K562 (cell line): Measurements from ENCODE around the gene NTRK3. TPM values are rescaled to one million over a fixed set of nuclear protein-coding genes. Genes with fewer than 3 reads are reported as not detected.

Experiments
- ATAC-seq: fragments of 200-7000 bp; cut with Tn5 transposase; 3 replicates; pipeline ENCODE4 v1.9.1; 2020; ENCODE audit warnings: moderate library complexity
- BruUV-seq: library from RNA; stranded (reverse); fragments of 400-500 nt; replicated peaks from 2 replicates; lab custom pipeline; 2021; lab: Mats Ljungman, UMichigan
- CTCF ChIA-PET: fragments of 300-600 bp; formaldehyde crosslinking; extraction: SDS; loops from one replicate; lab custom pipeline; 2021; ENCODE audit warnings: low intra/inter-chr PET ratio; lab: Yijun Ruan, JAX
- POLR2A ChIA-PET: fragments of 300-600, 350-650 bp; sonication (Branson Sonifier 250); formaldehyde crosslinking; extraction: SDS; loops from one replicate; lab custom pipeline; 2021; ENCODE audit warnings: antibody characterized with exemption, inconsistent platforms; lab: Yijun Ruan, JAX
- DNase-seq, 4 experiments: peaks; one replicate each; pipeline versions ENCODE4 v3.0.0 to v3.0.0-alpha.2; 2011 to 2018; ENCODE audit warnings: low spot score in 3 of 4, mixed read lengths in 3 of 4; ENCODE audit errors: extremely low read depth in 1 of 4
- FAIRE-seq: peaks from 2 replicates; lab custom pipeline; 2011; peaks lifted over from hg19 to GRCh38; lab: Jason Lieb, UNC
- H2AFZ ChIP-seq: 2 replicates; pipeline ENCODE4 v1.6.0; 2011; ENCODE audit warnings: low read depth, low read length, control low read depth, inconsistent platforms
- H3K27ac ChIP-seq: fragments of 200-600 bp; 3 replicates; pipeline ENCODE4 v1.8.0; 2011; ENCODE audit warnings: low read depth, mild to moderate bottlenecking, control low read depth, inconsistent platforms, low read length, moderate library complexity, mixed read lengths; ENCODE audit errors: extremely low read depth
- H3K27me3 ChIP-seq, 2 experiments: fragments of 300-600 bp in 1 of 2; 2 replicates in 1 of 2; 3 replicates in 1 of 2; pipeline versions ENCODE4 v1.6.0 to v1.8.0; 2011; ENCODE audit warnings: inconsistent platforms in 2 of 2, low read length in 2 of 2, mild to moderate bottlenecking in 1 of 2, mixed read lengths in 1 of 2, moderate library complexity in 1 of 2; ENCODE audit not compliant: control insufficient read depth in 2 of 2, insufficient read depth in 2 of 2
- H3K36me3 ChIP-seq: fragments of 300-600 bp; 3 replicates; pipeline ENCODE4 v1.8.0; 2011; ENCODE audit warnings: mild to moderate bottlenecking, low read length, inconsistent platforms; ENCODE audit not compliant: control insufficient read depth, insufficient read depth
- H3K4me1 ChIP-seq, 2 experiments: fragments of 200-600 bp in 1 of 2; replicated peaks in 1 of 2; 2 replicates in 1 of 2; 3 replicates in 1 of 2; pipeline versions ENCODE4 v1.5.1 to v1.8.0; 2011; ENCODE audit warnings: inconsistent platforms in 2 of 2, low read length in 2 of 2, mild to moderate bottlenecking in 1 of 2, mixed read lengths in 1 of 2, moderate library complexity in 1 of 2; ENCODE audit not compliant: control insufficient read depth in 2 of 2, insufficient read depth in 2 of 2
- H3K4me2 ChIP-seq: 2 replicates; pipeline ENCODE4 v1.6.1; 2011; ENCODE audit warnings: low read length, control low read depth, inconsistent platforms, mixed read lengths; ENCODE audit not compliant: insufficient read depth
- H3K4me3 ChIP-seq: fragments of 200-600 bp; sonication (generic), shearing (Covaris generic); 2 replicates; pipeline ENCODE4 v1.5.1; 2016; ENCODE audit warnings: control low read depth, inconsistent platforms
- H3K79me2 ChIP-seq: fragments of 200-600 bp; 3 replicates; pipeline ENCODE4 v1.8.0; 2011; ENCODE audit warnings: low read length, inconsistent platforms; ENCODE audit not compliant: control insufficient read depth, insufficient read depth
- H3K9ac ChIP-seq, 2 experiments: 2 replicates each; pipeline versions ENCODE4 v1.6.0 to v1.6.1; 2011; ENCODE audit warnings: low read depth in 2 of 2, low read length in 2 of 2, control low read depth in 1 of 2, inconsistent platforms in 1 of 2, mild to moderate bottlenecking in 1 of 2, mixed read lengths in 1 of 2; ENCODE audit not compliant: insufficient read depth in 1 of 2
- H3K9me1 ChIP-seq: one replicate; pipeline ENCODE4 v1.6.0; 2011; ENCODE audit warnings: inconsistent platforms, mild to moderate bottlenecking, low read length, moderate library complexity; ENCODE audit not compliant: control insufficient read depth, insufficient read depth
- H3K9me3 ChIP-seq: replicated peaks from 2 replicates; pipeline ENCODE4 v1.5.1; 2011; ENCODE audit warnings: low read depth, low read length, inconsistent platforms; ENCODE audit not compliant: control insufficient read depth, insufficient read depth
- H4K20me1 ChIP-seq: replicated peaks from 2 replicates; pipeline ENCODE4 v1.6.1; 2011; ENCODE audit warnings: low read length, inconsistent platforms, mixed read lengths; ENCODE audit not compliant: control insufficient read depth, insufficient read depth
- GABPB1 ChIP-seq: sonication (generic); formaldehyde crosslinking; IDR thresholded peaks from 2 replicates; pipeline ENCODE4 v1.8.0; 2022; ENCODE audit warnings: mild to moderate bottlenecking, missing genetic modification reagents
- IRF1 ChIP-seq: sonication (generic); formaldehyde crosslinking; IDR thresholded peaks from 2 replicates; pipeline ENCODE4 v1.8.0; 2022; ENCODE audit warnings: missing genetic modification reagents, mild to moderate bottlenecking, borderline replicate concordance
- JUNB ChIP-seq: fragments of 450-650 bp; formaldehyde crosslinking; conservative IDR thresholded peaks from 2 replicates; pipeline ENCODE4 v1.4.0; 2020; ENCODE audit warnings: mild to moderate bottlenecking
- KDM1A ChIP-seq, 2 experiments: fragments of 450-650 bp; IDR thresholded peaks; 2 replicates each; pipeline ENCODE4 v1.6.1; 2016; ENCODE audit warnings: mild to moderate bottlenecking in 2 of 2
- MAZ ChIP-seq, 2 experiments: fragments of 450-650 bp in 1 of 2; sonication (generic) in 1 of 2; formaldehyde crosslinking; IDR thresholded peaks in 1 of 2; conservative IDR thresholded peaks in 1 of 2; 2 replicates each; pipeline versions ENCODE4 v1.4.0 to v1.5.0; 2020; ENCODE audit warnings: mild to moderate bottlenecking in 1 of 2, missing genetic modification reagents in 1 of 2
- PHTF2 ChIP-seq: fragments of 250-450 bp; sonication (Bioruptor Pico); IDR thresholded peaks from 2 replicates; pipeline ENCODE4 v1.5.0; 2021; ENCODE audit warnings: mild to moderate bottlenecking
- PYGO2 ChIP-seq: fragments of 450-650 bp; IDR thresholded peaks from 2 replicates; pipeline ENCODE4 v1.6.1; 2016; ENCODE audit warnings: mild to moderate bottlenecking, missing genetic modification characterization, moderate library complexity, missing compliant biosample characterization
- SMAD3 ChIP-seq: fragments of 450-650 bp; formaldehyde crosslinking; conservative IDR thresholded peaks from 2 replicates; pipeline ENCODE4 v1.4.0; 2020; ENCODE audit warnings: mild to moderate bottlenecking
- THAP12 ChIP-seq: fragments of 250-450 bp; sonication (Bioruptor Pico); IDR thresholded peaks from 2 replicates; pipeline ENCODE4 v1.9.0; 2021; ENCODE audit warnings: mild to moderate bottlenecking, inconsistent platforms
- USF2 ChIP-seq: sonication (generic); formaldehyde crosslinking; IDR thresholded peaks from 2 replicates; pipeline ENCODE4 v1.5.0; 2020; ENCODE audit warnings: missing genetic modification reagents
- ZBTB7A ChIP-seq: IDR thresholded peaks from 2 replicates; pipeline ENCODE4 v1.6.1; 2011; ENCODE audit warnings: low read depth, mild to moderate bottlenecking, low read length, moderate library complexity, borderline replicate concordance; ENCODE audit not compliant: control insufficient read depth
- ZKSCAN3 ChIP-seq: fragments of 250-450 bp; sonication (Bioruptor Pico); IDR thresholded peaks from 2 replicates; pipeline ENCODE4 v1.4.0; 2020
- ZNF124 ChIP-seq: sonication (generic); formaldehyde crosslinking; IDR thresholded peaks from 2 replicates; pipeline ENCODE4 v1.8.1; 2022; ENCODE audit warnings: missing genetic modification reagents
- ZNF253 ChIP-seq: fragments of 250-450 bp; sonication (Bioruptor Pico); conservative IDR thresholded peaks from 2 replicates; pipeline ENCODE4 v1.6.1; 2021; ENCODE audit warnings: mild to moderate bottlenecking
- WGBS: fragments of 100-300 bp; shearing (Covaris generic); methylation state at CpG from one replicate; pipeline ENCODE4 v1.1.6; 2016; ENCODE audit warnings: low coverage, mixed read lengths; ENCODE audit not compliant: insufficient coverage; ENCODE audit errors: missing lambda C conversion rate; 5-methylcytosine and 5-hydroxymethylcytosine counted together
- in situ Hi-C: fragments of 300-500 bp; cut with MboI; formaldehyde crosslinking; loops from 4 replicates; pipeline ENCODE4 v1.15.0; 2018; ENCODE audit warnings: inconsistent platforms, mixed read lengths
- intact Hi-C: fragments of 100-400 bp; cut with micrococcal nuclease; formaldehyde crosslinking; loops from 2 replicates; pipeline ENCODE4 v1.14.2; 2022
- polyA plus RNA-seq, 8 experiments: library from polyadenylated mRNA; depleted of rRNA in 4 of 8; stranded (reverse) in 5 of 8; unstranded in 3 of 8; fragments of >200 nt; fragmentation: Nextera tagmentation in 2 of 8; fragmentation: Illumina TruSeq in 1 of 8; extraction: Ambion mirVana in 2 of 8; extraction: Trizol in 1 of 8; gene quantifications; 2 replicates each; pipeline versions ENCODE4 v1.2.1 to v1.2.3, GENCODE V29; 2011 to 2014; ENCODE audit warnings: inconsistent platforms in 1 of 8, missing spikeins in 1 of 8
- total RNA-seq, 7 experiments: library from RNA; depleted of rRNA in 6 of 7; stranded (reverse); fragments of >200 nt in 6 of 7; fragmentation: Illumina TruSeq in 2 of 7; extraction: Trizol in 2 of 7; gene quantifications; 2 replicates each; pipeline versions ENCODE4 v1.2.1 to v1.2.3, GENCODE V29; 2011 to 2021; ENCODE audit warnings: low replicate concordance in 1 of 7

NTRK3 gene
- total and polyA plus RNA-seq, 9 of the 15 experiments (the other 6 are each of a cell fraction or from before 2014, with no cell fraction given), result 0.11 to 0.13 TPM; not detected in 7

- TF ChIP-seq KDM1A (IDR thresholded peaks at IDR 0.05), result no peak
- no peak for TF ChIP-seq ZNF124 (CRISPR knock-in tag)
Measured at GRCh38 chr15:87935583-87935982, 321.0 kb downstream of the NTRK3 start (continued).

GRCh38 chr15:87931584-87931983 is 325.0 kb downstream of the NTRK3 start:
- Histone ChIP-seq H3K4me3 (no peak overlapping the region), H3K36me3 (no peaks in the 10 kb centered on the region), H3K79me2 (no peaks in the 10 kb centered on the region), H3K9me1 (no peaks in the 10 kb centered on the region), H3K27me3 (no peaks in the 10 kb centered on the region), H3K9ac (no peak overlapping the region), H3K4me1 (no peaks in the 10 kb centered on the region), H3K9me3 (no peaks in the 10 kb centered on the region), H4K20me1 (no peaks in the 10 kb centered on the region), H3K4me2 (no peak overlapping the region), H2AFZ (no peak overlapping the region), H3K27ac (no peak overlapping the region)
- ChIA-PET POLR2A (interaction anchor here (1.1 kb wide), 1 partner anchor 19 kb away, joined by 3 read pairs; no protein-coding TSS in a partner anchor), CTCF (no interaction called here)
- FAIRE-seq, result no peak
- DNase-seq, result no peak
- in situ Hi-C loops (no loop called here), intact Hi-C loops (no loop called here)
- no peak for ATAC-seq
- BruUV-seq, result no TSS peak
- 0% methylated on average over 2 of the region's 2 CpGs for WGBS
- no peak for TF ChIP-seq GABPB1 (CRISPR knock-in tag)
- TF ChIP-seq ZKSCAN3 (CRISPR knock-in tag), result no peak
- TF ChIP-seq USF2 (CRISPR knock-in tag), result no peak
- TF ChIP-seq SMAD3, result no peak
- TF ChIP-seq PHTF2, result no peak
- TF ChIP-seq JUNB (CRISPR knock-in tag), result no peak
- no peak for TF ChIP-seq ZNF253 (CRISPR knock-in tag)
- TF ChIP-seq PYGO2 (tag), result no peak
- TF ChIP-seq MAZ (CRISPR knock-in tag; conservative IDR thresholded peaks at IDR 0.05 in 1 of 2, IDR thresholded peaks at IDR 0.05 in 1 of 2), result no peak
- no peak for TF ChIP-seq THAP12 (CRISPR knock-in tag)
- no peak for TF ChIP-seq IRF1 (CRISPR knock-in tag)
- no peak for TF ChIP-seq ZBTB7A
